GM12891 (cell line): Measurements from ENCODE around the gene EXTL1.

Experiments
- POLR2A ChIP-seq: IDR thresholded peaks from 2 replicates; pipeline ENCODE4 v1.6.1; 2011; ENCODE audit warnings: low read depth, low read length, control low read depth
- POLR2AphosphoS5 ChIP-seq: IDR thresholded peaks from 2 replicates; pipeline ENCODE4 v1.6.1; 2011; ENCODE audit warnings: low read depth, low read length, control low read depth
- SPI1 ChIP-seq: IDR thresholded peaks from 2 replicates; pipeline ENCODE4 v1.6.1; 2011; ENCODE audit warnings: low read depth, low read length, control low read depth
- TAF1 ChIP-seq: IDR thresholded peaks from 2 replicates; pipeline ENCODE4 v1.6.1; 2011; ENCODE audit warnings: low read depth, low read length, control low read depth

GRCh38 chr1:26082020-26082350 is 60.4 kb downstream of the EXTL1 start:
- TF ChIP-seq POLR2A (no peak), TAF1 (no peak), SPI1 (no peak), POLR2AphosphoS5 (no peak)
